K562 (cell line): ENCODE measurements around the gene COMP.

ENCODE experiments used
- EGR1 ChIP-seq: fragments of 450-650 bp; conservative IDR thresholded peaks from 2 replicates; pipeline ENCODE4 v1.6.1; 2017; ENCODE audit warnings: mild to moderate bottlenecking
- TF ChIP-seq, protein P1 (sequence below), 3 experiments: IDR thresholded peaks in 2 of 3; conservative IDR thresholded peaks in 1 of 3; 2 replicates each; pipeline ENCODE4 v1.5.1; 2011 to 2012; ENCODE audit warnings: low read length in 3 of 3, mild to moderate bottlenecking in 3 of 3, control low read depth in 2 of 3, improper control_type of control experiment in 1 of 3, inconsistent platforms in 1 of 3, low read depth in 1 of 3, mixed read lengths in 1 of 3, moderate library complexity in 1 of 3; ENCODE audit not compliant: insufficient read depth in 2 of 3
- TF ChIP-seq, protein P2 (sequence below): sonication (generic); formaldehyde crosslinking; IDR thresholded peaks from 2 replicates; pipeline ENCODE4 v1.8.0; 2022; ENCODE audit warnings: mild to moderate bottlenecking, missing genetic modification reagents

DNA sequence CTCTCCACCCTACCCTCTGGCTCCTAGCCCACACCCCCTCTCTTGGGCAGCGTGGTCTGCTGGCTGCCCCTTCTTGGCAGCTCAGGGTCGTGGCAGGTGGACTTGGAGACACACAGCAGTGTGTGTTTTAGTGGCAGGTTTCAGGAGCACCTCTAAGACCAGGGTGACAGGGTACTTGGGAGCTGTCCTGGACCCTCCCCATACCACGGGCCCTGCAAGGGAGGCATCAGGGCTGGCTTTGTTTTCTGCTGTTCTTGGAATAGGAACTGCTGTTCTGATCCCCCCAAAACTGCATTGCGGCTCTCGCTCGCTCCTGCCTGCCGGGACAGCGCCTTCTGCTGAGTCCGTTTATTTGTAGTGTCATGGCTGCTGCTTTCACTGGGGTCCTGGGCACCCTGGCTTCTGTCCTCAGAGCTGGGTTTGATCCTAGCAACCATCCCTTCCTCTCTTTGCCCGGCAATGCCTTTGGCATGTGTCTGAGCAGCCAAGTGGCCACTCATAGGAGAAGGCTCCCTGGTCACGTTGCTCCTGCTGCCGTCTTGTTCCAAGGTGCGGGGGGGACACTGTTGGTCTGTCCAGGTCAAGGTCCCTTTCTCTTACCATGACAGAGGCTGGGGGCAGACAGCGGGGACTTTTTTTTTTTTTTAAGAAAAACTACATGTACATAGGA is 12.1 kb downstream of the COMP start:
- TF ChIP-seq, protein P1, sequence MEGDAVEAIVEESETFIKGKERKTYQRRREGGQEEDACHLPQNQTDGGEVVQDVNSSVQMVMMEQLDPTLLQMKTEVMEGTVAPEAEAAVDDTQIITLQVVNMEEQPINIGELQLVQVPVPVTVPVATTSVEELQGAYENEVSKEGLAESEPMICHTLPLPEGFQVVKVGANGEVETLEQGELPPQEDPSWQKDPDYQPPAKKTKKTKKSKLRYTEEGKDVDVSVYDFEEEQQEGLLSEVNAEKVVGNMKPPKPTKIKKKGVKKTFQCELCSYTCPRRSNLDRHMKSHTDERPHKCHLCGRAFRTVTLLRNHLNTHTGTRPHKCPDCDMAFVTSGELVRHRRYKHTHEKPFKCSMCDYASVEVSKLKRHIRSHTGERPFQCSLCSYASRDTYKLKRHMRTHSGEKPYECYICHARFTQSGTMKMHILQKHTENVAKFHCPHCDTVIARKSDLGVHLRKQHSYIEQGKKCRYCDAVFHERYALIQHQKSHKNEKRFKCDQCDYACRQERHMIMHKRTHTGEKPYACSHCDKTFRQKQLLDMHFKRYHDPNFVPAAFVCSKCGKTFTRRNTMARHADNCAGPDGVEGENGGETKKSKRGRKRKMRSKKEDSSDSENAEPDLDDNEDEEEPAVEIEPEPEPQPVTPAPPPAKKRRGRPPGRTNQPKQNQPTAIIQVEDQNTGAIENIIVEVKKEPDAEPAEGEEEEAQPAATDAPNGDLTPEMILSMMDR (IDR thresholded peaks at IDR 0.05 in 2 of 3, conservative IDR thresholded peaks at IDR 0.05 in 1 of 3; ENCODE audit: insufficient read depth in 2 of 3, low read depth in 1 of 3, low read length in 3 of 3), result no peak
- no peak for TF ChIP-seq EGR1
- TF ChIP-seq, protein P2, sequence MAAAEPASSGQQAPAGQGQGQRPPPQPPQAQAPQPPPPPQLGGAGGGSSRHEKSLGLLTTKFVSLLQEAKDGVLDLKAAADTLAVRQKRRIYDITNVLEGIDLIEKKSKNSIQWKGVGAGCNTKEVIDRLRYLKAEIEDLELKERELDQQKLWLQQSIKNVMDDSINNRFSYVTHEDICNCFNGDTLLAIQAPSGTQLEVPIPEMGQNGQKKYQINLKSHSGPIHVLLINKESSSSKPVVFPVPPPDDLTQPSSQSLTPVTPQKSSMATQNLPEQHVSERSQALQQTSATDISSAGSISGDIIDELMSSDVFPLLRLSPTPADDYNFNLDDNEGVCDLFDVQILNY, result no peak
